Panc1 (cell line): ENCODE results near the gene TK2. TPM values are rescaled to one million over a fixed set of nuclear protein-coding genes. Genes with fewer than 3 reads are reported as not detected.

ENCODE experiments used
- ATAC-seq: fragments of 200-7000 bp; cut with Tn5 transposase; 2 replicates; pipeline ENCODE4 v1.9.1; 2020; ENCODE audit warnings: mild to moderate bottlenecking, moderate library complexity
- BruUV-seq: library from RNA; stranded (reverse); fragments of 400-500 nt; replicated peaks from 2 replicates; lab custom pipeline; 2021; lab: Mats Ljungman, UMichigan
- CTCF ChIA-PET: fragments of 300-600 bp; sonication (Branson Sonifier 250); formaldehyde crosslinking; loops from one replicate; lab custom pipeline; 2022; ENCODE audit warnings: antibody characterized with exemption; lab: Charles Lee
- POLR2A ChIA-PET: fragments of 300-600 bp; sonication (Branson Sonifier 250); formaldehyde crosslinking; loops from one replicate; lab custom pipeline; 2022; ENCODE audit warnings: antibody characterized with exemption; lab: Charles Lee
- DNase-seq: peaks from one replicate; pipeline ENCODE4 v3.0.0-alpha.2; 2010; ENCODE audit warnings: low read depth, low spot score
- H3K27ac ChIP-seq: 2 replicates; pipeline ENCODE4 v1.5.1; 2011; ENCODE audit warnings: mild to moderate bottlenecking, low read length, inconsistent platforms
- H3K27me3 ChIP-seq: fragments of 200-500 bp; sonication (Bioruptor generic); 2 replicates; pipeline ENCODE4 v1.6.0; 2014; ENCODE audit warnings: low read length, inconsistent platforms; ENCODE audit not compliant: control insufficient read depth, insufficient read depth
- H3K36me3 ChIP-seq: fragments of 200-500 bp; sonication (Bioruptor generic); 2 replicates; pipeline ENCODE4 v1.5.1; 2014; ENCODE audit warnings: inconsistent platforms, mild to moderate bottlenecking, low read length, moderate library complexity; ENCODE audit not compliant: control insufficient read depth, insufficient read depth
- H3K4me1 ChIP-seq: 2 replicates; pipeline ENCODE4 v1.5.1; 2011; ENCODE audit warnings: inconsistent platforms, mild to moderate bottlenecking, low read length, moderate library complexity; ENCODE audit not compliant: control insufficient read depth, insufficient read depth
- H3K4me3 ChIP-seq, 2 experiments: 2 replicates each; pipeline ENCODE4 v1.5.1; 2011 to 2012; ENCODE audit warnings: low read depth in 2 of 2, low read length in 2 of 2, mild to moderate bottlenecking in 2 of 2, inconsistent platforms in 1 of 2, moderate library complexity in 1 of 2
- H3K9me3 ChIP-seq: fragments of 200-500 bp; sonication (Bioruptor generic); 2 replicates; pipeline ENCODE4 v1.5.1; 2014; ENCODE audit warnings: low read depth, mild to moderate bottlenecking, inconsistent platforms, low read length, moderate library complexity; ENCODE audit not compliant: control insufficient read depth, insufficient read depth
- POLR2AphosphoS5 ChIP-seq: IDR thresholded peaks from 2 replicates; pipeline ENCODE4 v1.6.1; 2012; ENCODE audit warnings: mild to moderate bottlenecking, low read depth, low read length, moderate library complexity
- SIN3A ChIP-seq: IDR thresholded peaks from 2 replicates; pipeline ENCODE4 v1.6.1; 2012; ENCODE audit warnings: low read depth, mild to moderate bottlenecking, low read length, moderate library complexity, borderline replicate concordance; ENCODE audit not compliant: insufficient read depth
- TCF7L2 ChIP-seq: IDR thresholded peaks from 2 replicates; pipeline ENCODE4 v1.6.1; 2011; ENCODE audit warnings: mild to moderate bottlenecking, low read depth, low read length, inconsistent platforms
- in situ Hi-C: cut with HindIII; loops from 2 replicates; pipeline ENCODE4 v1.10.0; 2016; ENCODE audit warnings: low sequenced_read_pairs, low pct_unique_long_range_greater_than_20kb
- intact Hi-C: fragments of 100-400 bp; cut with micrococcal nuclease; formaldehyde crosslinking; loops from one replicate; pipeline ENCODE4 v1.10.0; 2022; ENCODE audit not compliant: unreplicated experiment
- total RNA-seq: library from RNA; stranded (reverse); gene quantifications from one replicate; pipeline ENCODE4 v1.2.1, GENCODE V29; 2021; ENCODE audit not compliant: unreplicated experiment
- TF ChIP-seq, protein P1 (sequence below), 2 experiments: IDR thresholded peaks; 2 replicates each; pipeline ENCODE4 v1.6.1; 2011 to 2012; ENCODE audit warnings: low read depth in 2 of 2, control low read depth in 1 of 2, low read length in 1 of 2, mild to moderate bottlenecking in 1 of 2, moderate library complexity in 1 of 2; ENCODE audit not compliant: insufficient read depth in 1 of 2
- TF ChIP-seq, protein P2 (sequence below): fragments of 450-650 bp; IDR thresholded peaks from 2 replicates; pipeline ENCODE4 v1.5.1; 2017; ENCODE audit warnings: mild to moderate bottlenecking

Gene TK2
- total RNA-seq, 1 experiment from 2014 or later: 17.1 TPM

DNA sequence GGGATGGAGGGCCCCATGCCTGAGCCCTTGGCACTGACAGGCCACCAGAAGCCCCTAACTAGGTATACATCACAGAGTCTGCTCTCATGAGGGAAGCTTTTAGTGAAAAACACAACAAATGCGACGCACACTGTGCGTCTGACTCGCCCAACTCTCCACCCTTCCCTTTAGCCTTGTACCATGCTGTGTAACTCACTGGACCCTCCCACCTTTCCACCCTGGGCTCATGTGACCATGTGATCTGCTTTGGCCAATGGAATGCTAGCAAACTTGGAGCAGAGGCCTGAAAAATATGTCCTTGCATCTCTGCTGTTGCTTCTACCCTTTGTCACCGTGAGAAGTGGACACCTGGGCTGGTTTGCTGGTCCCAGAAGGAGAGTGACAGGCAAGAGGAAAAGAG, 21.6 kb downstream of the TK2 start:
- Histone ChIP-seq H3K27me3 (no peaks in the 10 kb centered on the region), H3K4me1 (no peaks in the 10 kb centered on the region), H3K4me3 (no peak overlapping the region), H3K36me3 (no peaks in the 10 kb centered on the region), H3K9me3 (no peaks in the 10 kb centered on the region), H3K27ac (no peak overlapping the region)
- TF ChIP-seq, protein P1, sequence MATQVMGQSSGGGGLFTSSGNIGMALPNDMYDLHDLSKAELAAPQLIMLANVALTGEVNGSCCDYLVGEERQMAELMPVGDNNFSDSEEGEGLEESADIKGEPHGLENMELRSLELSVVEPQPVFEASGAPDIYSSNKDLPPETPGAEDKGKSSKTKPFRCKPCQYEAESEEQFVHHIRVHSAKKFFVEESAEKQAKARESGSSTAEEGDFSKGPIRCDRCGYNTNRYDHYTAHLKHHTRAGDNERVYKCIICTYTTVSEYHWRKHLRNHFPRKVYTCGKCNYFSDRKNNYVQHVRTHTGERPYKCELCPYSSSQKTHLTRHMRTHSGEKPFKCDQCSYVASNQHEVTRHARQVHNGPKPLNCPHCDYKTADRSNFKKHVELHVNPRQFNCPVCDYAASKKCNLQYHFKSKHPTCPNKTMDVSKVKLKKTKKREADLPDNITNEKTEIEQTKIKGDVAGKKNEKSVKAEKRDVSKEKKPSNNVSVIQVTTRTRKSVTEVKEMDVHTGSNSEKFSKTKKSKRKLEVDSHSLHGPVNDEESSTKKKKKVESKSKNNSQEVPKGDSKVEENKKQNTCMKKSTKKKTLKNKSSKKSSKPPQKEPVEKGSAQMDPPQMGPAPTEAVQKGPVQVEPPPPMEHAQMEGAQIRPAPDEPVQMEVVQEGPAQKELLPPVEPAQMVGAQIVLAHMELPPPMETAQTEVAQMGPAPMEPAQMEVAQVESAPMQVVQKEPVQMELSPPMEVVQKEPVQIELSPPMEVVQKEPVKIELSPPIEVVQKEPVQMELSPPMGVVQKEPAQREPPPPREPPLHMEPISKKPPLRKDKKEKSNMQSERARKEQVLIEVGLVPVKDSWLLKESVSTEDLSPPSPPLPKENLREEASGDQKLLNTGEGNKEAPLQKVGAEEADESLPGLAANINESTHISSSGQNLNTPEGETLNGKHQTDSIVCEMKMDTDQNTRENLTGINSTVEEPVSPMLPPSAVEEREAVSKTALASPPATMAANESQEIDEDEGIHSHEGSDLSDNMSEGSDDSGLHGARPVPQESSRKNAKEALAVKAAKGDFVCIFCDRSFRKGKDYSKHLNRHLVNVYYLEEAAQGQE (IDR thresholded peaks at IDR 0.05; ENCODE audit: insufficient read depth in 1 of 2, low read depth in 2 of 2, low read length in 1 of 2): no peak
- no peak for TF ChIP-seq SIN3A
- TF ChIP-seq TCF7L2: no peak
- TF ChIP-seq POLR2AphosphoS5: no peak
- TF ChIP-seq, protein P2, sequence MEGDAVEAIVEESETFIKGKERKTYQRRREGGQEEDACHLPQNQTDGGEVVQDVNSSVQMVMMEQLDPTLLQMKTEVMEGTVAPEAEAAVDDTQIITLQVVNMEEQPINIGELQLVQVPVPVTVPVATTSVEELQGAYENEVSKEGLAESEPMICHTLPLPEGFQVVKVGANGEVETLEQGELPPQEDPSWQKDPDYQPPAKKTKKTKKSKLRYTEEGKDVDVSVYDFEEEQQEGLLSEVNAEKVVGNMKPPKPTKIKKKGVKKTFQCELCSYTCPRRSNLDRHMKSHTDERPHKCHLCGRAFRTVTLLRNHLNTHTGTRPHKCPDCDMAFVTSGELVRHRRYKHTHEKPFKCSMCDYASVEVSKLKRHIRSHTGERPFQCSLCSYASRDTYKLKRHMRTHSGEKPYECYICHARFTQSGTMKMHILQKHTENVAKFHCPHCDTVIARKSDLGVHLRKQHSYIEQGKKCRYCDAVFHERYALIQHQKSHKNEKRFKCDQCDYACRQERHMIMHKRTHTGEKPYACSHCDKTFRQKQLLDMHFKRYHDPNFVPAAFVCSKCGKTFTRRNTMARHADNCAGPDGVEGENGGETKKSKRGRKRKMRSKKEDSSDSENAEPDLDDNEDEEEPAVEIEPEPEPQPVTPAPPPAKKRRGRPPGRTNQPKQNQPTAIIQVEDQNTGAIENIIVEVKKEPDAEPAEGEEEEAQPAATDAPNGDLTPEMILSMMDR: no peak
- in situ Hi-C loops: no loop called here
- CTCF ChIA-PET: no interaction called here
- ATAC-seq (no peak), DNase-seq (no peak)
- no TSS peak for BruUV-seq
- intact Hi-C loops: no loop called here
- POLR2A ChIA-PET: interaction anchor here (0.7 kb wide), 1 partner anchor 706 kb away, joined by 3 read pairs; no protein-coding TSS in a partner anchor

DNA sequence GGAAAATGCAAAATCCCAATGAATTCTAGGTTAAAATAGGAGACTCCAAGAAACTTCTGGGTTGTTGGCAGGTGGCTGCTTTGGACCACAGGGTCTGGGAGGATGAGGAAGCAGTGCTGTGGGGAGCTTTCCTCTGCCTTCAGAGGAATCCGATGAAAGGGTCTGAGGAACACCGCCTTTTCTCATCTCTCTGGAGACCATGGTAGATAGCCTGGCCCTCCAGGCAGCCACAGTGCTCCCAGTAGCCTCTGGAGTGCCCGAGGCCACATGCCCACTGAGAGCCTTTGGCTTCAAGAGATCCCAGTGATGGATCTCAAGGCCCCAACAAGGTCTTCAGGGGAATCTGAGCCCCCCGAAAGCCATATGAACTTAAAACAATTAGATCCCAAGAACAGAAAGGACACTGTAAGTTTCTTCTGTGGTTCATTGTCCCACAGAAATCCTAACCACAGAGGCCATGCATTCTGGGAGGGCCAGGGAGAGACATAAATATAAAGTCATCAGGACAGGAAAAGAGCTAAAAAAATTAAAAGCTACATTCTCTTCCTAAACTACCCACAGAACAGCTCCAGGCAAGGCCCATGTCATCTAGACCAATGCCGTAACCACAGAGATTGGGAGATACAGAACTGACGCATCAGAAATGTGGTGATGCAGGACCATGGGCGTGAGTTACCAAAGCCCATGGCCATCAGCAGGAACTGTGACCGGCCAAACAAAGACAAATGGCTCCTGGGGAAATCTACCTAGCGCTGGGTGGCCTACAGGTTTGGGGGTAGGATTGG, 24.3 kb downstream of the TK2 start:
- Histone ChIP-seq H3K27me3 (no peaks in the 10 kb centered on the region), H3K4me3 (no peak overlapping the region), H3K27ac (no peak overlapping the region), H3K9me3 (no peaks in the 10 kb centered on the region), H3K36me3 (no peaks in the 10 kb centered on the region), H3K4me1 (peaks cover 9% of the 10 kb centered on the region)
- no TSS peak for BruUV-seq
- ChIA-PET CTCF (no interaction called here), POLR2A (no interaction called here)
- DNase-seq (no peak), ATAC-seq (no peak)
- TF ChIP-seq, protein P1 (IDR thresholded peaks at IDR 0.05; ENCODE audit: insufficient read depth in 1 of 2, low read depth in 2 of 2, low read length in 1 of 2): no peak
- TF ChIP-seq, protein P2: no peak
- TF ChIP-seq SIN3A (no peak), TCF7L2 (no peak), POLR2AphosphoS5 (no peak)
- in situ Hi-C loops: no loop called here
- intact Hi-C loops: no loop called here
